H1 (cell line): ENCODE measurements around the gene PEX14. TPM values are rescaled to one million over a fixed set of nuclear protein-coding genes. Genes with fewer than 3 reads are reported as not detected.

Source experiments
- CTCF ChIA-PET: fragments of 300-600 bp; sonication (Branson Sonifier 250); formaldehyde crosslinking; loops from one replicate; lab custom pipeline; 2021; ENCODE audit not compliant: partially characterized antibody; lab: Charles Lee
- POLR2A ChIA-PET: fragments of 300-600 bp; sonication (Branson Sonifier 250); formaldehyde crosslinking; loops from one replicate; lab custom pipeline; 2021; ENCODE audit warnings: inconsistent platforms; ENCODE audit not compliant: partially characterized antibody; lab: Charles Lee
- DNase-seq, 2 experiments: peaks; one replicate each; pipeline versions ENCODE4 v3.0.0 to v3.0.0-alpha.2; 2010 to 2022; ENCODE audit warnings: low spot score in 2 of 2, low read depth in 1 of 2, mixed read lengths in 1 of 2
- FAIRE-seq: peaks from 2 replicates; lab custom pipeline; 2011; peaks lifted over from hg19 to GRCh38; lab: Jason Lieb, UNC
- H2AFZ ChIP-seq: 2 replicates; pipeline ENCODE4 v1.8.1; 2012; ENCODE audit warnings: low read length, inconsistent platforms
- H2AK5ac ChIP-seq: 2 replicates; pipeline ENCODE4 v1.6.1; 2013; ENCODE audit warnings: low read depth, low read length
- H2BK120ac ChIP-seq: replicated peaks from 2 replicates; pipeline ENCODE3; 2013; ENCODE audit warnings: low read depth, low read length, inconsistent platforms
- H2BK12ac ChIP-seq: 2 replicates; pipeline ENCODE4 v1.6.1; 2013; ENCODE audit warnings: low read depth, low read length
- H2BK15ac ChIP-seq: 2 replicates; pipeline ENCODE4 v1.6.1; 2013; ENCODE audit warnings: low read length
- H2BK20ac ChIP-seq: 2 replicates; pipeline ENCODE4 v1.6.1; 2013; ENCODE audit warnings: low read length
- H2BK5ac ChIP-seq: 2 replicates; pipeline ENCODE4 v1.6.1; 2013; ENCODE audit warnings: low read depth, low read length
- H3K14ac ChIP-seq: 2 replicates; pipeline ENCODE4 v1.6.1; 2013; ENCODE audit warnings: inconsistent platforms; ENCODE audit not compliant: insufficient read length
- H3K18ac ChIP-seq: 2 replicates; pipeline ENCODE4 v1.6.1; 2013; ENCODE audit warnings: low read length; ENCODE audit errors: extremely low read depth
- H3K23ac ChIP-seq: 2 replicates; pipeline ENCODE4 v1.6.1; 2013; ENCODE audit warnings: inconsistent platforms; ENCODE audit not compliant: insufficient read length
- H3K23me2 ChIP-seq: 2 replicates; pipeline ENCODE4 v1.6.1; 2013; ENCODE audit warnings: low read depth, low read length
- H3K27ac ChIP-seq: 2 replicates; pipeline ENCODE4 v1.6.1; 2011; ENCODE audit warnings: low read depth, low read length, inconsistent platforms
- H3K27me3 ChIP-seq, 4 experiments: replicated peaks in 1 of 4; 1 replicate in 1 of 4; 2 replicates in 3 of 4; pipeline versions ENCODE4 v1.6.1 to v1.8.1; 2011 to 2013; ENCODE audit warnings: low read length in 3 of 4, mild to moderate bottlenecking in 3 of 4, inconsistent platforms in 2 of 4, mixed read lengths in 2 of 4, moderate library complexity in 1 of 4; ENCODE audit not compliant: control insufficient read depth in 3 of 4, insufficient read depth in 3 of 4; ENCODE audit errors: extremely low read depth in 1 of 4
- H3K36me3 ChIP-seq, 4 experiments: 2 replicates each; pipeline versions ENCODE4 v1.6.1 to v1.8.1; 2011 to 2013; ENCODE audit warnings: mild to moderate bottlenecking in 4 of 4, low read length in 3 of 4, moderate library complexity in 2 of 4, control low read depth in 1 of 4, inconsistent platforms in 1 of 4; ENCODE audit not compliant: insufficient read depth in 4 of 4, control insufficient read depth in 2 of 4
- H3K4ac ChIP-seq: replicated peaks from 2 replicates; pipeline ENCODE3; 2013; ENCODE audit warnings: low read length, low read depth, mixed read lengths, inconsistent platforms; ENCODE audit not compliant: insufficient read length
- H3K4me1 ChIP-seq, 4 experiments: replicated peaks in 1 of 4; 1 replicate in 1 of 4; 2 replicates in 3 of 4; pipeline versions ENCODE4 v1.6.1 to v1.8.1; 2011 to 2013; ENCODE audit warnings: low read length in 3 of 4, inconsistent platforms in 2 of 4, mixed read lengths in 1 of 4; ENCODE audit not compliant: insufficient read depth in 4 of 4, control insufficient read depth in 3 of 4
- H3K4me2 ChIP-seq, 2 experiments: 2 replicates each; pipeline versions ENCODE4 v1.6.1 to v1.8.1; 2011 to 2013; ENCODE audit warnings: low read depth in 2 of 2, low read length in 2 of 2, control low read depth in 1 of 2, inconsistent platforms in 1 of 2, mild to moderate bottlenecking in 1 of 2; ENCODE audit not compliant: insufficient read depth in 1 of 2
- H3K4me3 ChIP-seq, 4 experiments: fragments of 200-600, 300-600 bp in 1 of 4; sonication (generic), shearing (Covaris generic), sonication (Bioruptor Twin) in 1 of 4; 2 replicates each; pipeline versions ENCODE4 v1.5.1 to v1.8.1; 2011 to 2016; ENCODE audit warnings: low read length in 4 of 4, low read depth in 3 of 4, control low read depth in 2 of 4, inconsistent platforms in 2 of 4, mild to moderate bottlenecking in 2 of 4, mixed read lengths in 1 of 4, moderate library complexity in 1 of 4; ENCODE audit not compliant: insufficient read depth in 2 of 4; ENCODE audit errors: extremely low read depth in 1 of 4
- H3K56ac ChIP-seq: replicated peaks from 2 replicates; pipeline ENCODE3; 2013; ENCODE audit warnings: low read depth, mild to moderate bottlenecking, mixed read lengths, low read length, inconsistent platforms; ENCODE audit not compliant: insufficient read length
- H3K79me1 ChIP-seq: 2 replicates; pipeline ENCODE4 v1.6.1; 2013; ENCODE audit warnings: low read depth, low read length, control low read depth
- H3K79me2 ChIP-seq, 2 experiments: 2 replicates each; pipeline versions ENCODE4 v1.6.1 to v1.8.1; 2012 to 2013; ENCODE audit warnings: low read length in 2 of 2, mild to moderate bottlenecking in 2 of 2, inconsistent platforms in 1 of 2; ENCODE audit not compliant: insufficient read depth in 2 of 2, control insufficient read depth in 1 of 2
- H3K9ac ChIP-seq, 4 experiments: replicated peaks in 1 of 4; 1 replicate in 1 of 4; 2 replicates in 3 of 4; pipeline versions ENCODE4 v1.6.1 to v1.8.1; 2011 to 2013; ENCODE audit warnings: low read depth in 3 of 4, low read length in 3 of 4, control low read depth in 2 of 4, mild to moderate bottlenecking in 2 of 4, moderate library complexity in 2 of 4, inconsistent platforms in 1 of 4; ENCODE audit errors: extremely low read depth in 1 of 4
- H3K9me3 ChIP-seq, 2 experiments: 2 replicates each; pipeline versions ENCODE4 v1.6.1 to v1.8.1; 2012 to 2013; ENCODE audit warnings: mild to moderate bottlenecking in 2 of 2, moderate library complexity in 2 of 2, control low read depth in 1 of 2, inconsistent platforms in 1 of 2, low read depth in 1 of 2, low read length in 1 of 2, mixed read lengths in 1 of 2; ENCODE audit not compliant: insufficient read depth in 2 of 2
- H4K20me1 ChIP-seq, 2 experiments: replicated peaks in 1 of 2; 2 replicates each; pipeline versions ENCODE3 to v1.8.1; 2011 to 2013; ENCODE audit warnings: inconsistent platforms in 2 of 2, low read length in 2 of 2, mild to moderate bottlenecking in 1 of 2; ENCODE audit not compliant: insufficient read depth in 2 of 2, control insufficient read depth in 1 of 2
- H4K5ac ChIP-seq: 2 replicates; pipeline ENCODE4 v1.6.1; 2013; ENCODE audit warnings: low read length, low read depth, mixed read lengths, inconsistent platforms; ENCODE audit not compliant: insufficient read length
- H4K8ac ChIP-seq: 2 replicates; pipeline ENCODE4 v1.8.0; 2013; ENCODE audit warnings: mild to moderate bottlenecking, moderate library complexity, low read length, inconsistent platforms; ENCODE audit not compliant: insufficient read depth; ENCODE audit errors: extremely low read depth
- H4K91ac ChIP-seq: replicated peaks from 2 replicates; pipeline ENCODE3; 2013; ENCODE audit warnings: low read length, mixed read lengths, inconsistent platforms; ENCODE audit not compliant: insufficient read length
- CEBPB ChIP-seq: IDR thresholded peaks from 2 replicates; pipeline ENCODE4 v1.6.1; 2012; ENCODE audit warnings: low read depth, low read length
- GABPA ChIP-seq: IDR thresholded peaks from 2 replicates; pipeline ENCODE4 v1.6.1; 2011; ENCODE audit warnings: mild to moderate bottlenecking, low read length, moderate library complexity, borderline replicate concordance; ENCODE audit not compliant: insufficient read depth
- HDAC2 ChIP-seq, 2 experiments: fragments of 300-600 bp in 1 of 2; sonication (generic) in 1 of 2; IDR thresholded peaks; 2 replicates each; pipeline ENCODE4 v1.6.1; 2011 to 2012; ENCODE audit warnings: low read depth in 2 of 2, low read length in 2 of 2, mild to moderate bottlenecking in 2 of 2, moderate library complexity in 2 of 2, borderline replicate concordance in 1 of 2, inconsistent platforms in 1 of 2
- KDM1A ChIP-seq: fragments of 200-600, 300-600 bp; sonication (generic); IDR thresholded peaks from 2 replicates; pipeline ENCODE4 v1.7.1; 2016; ENCODE audit warnings: mild to moderate bottlenecking, low read length, borderline replicate concordance
- KDM4A ChIP-seq: IDR thresholded peaks from one replicate; pipeline ENCODE4 v1.7.1; 2012; ENCODE audit warnings: low read depth, mild to moderate bottlenecking, moderate library complexity, low read length, inconsistent platforms; ENCODE audit not compliant: severe bottlenecking
- PHF8 ChIP-seq: fragments of 200-600 bp; sonication (generic); conservative IDR thresholded peaks from 2 replicates; pipeline ENCODE4 v1.7.1; 2012; ENCODE audit warnings: low read depth, mild to moderate bottlenecking, inconsistent platforms, low read length, moderate library complexity
- RFX5 ChIP-seq: IDR thresholded peaks from 2 replicates; pipeline ENCODE4 v1.6.1; 2011; ENCODE audit warnings: low read depth, low read length, improper control_type of control experiment, borderline replicate concordance
- SP2 ChIP-seq: IDR thresholded peaks from 2 replicates; pipeline ENCODE4 v1.6.1; 2012; ENCODE audit warnings: mild to moderate bottlenecking, low read length, inconsistent platforms
- SP4 ChIP-seq: IDR thresholded peaks from 2 replicates; pipeline ENCODE4 v1.6.1; 2012; ENCODE audit warnings: low read length, inconsistent platforms
- SUZ12 ChIP-seq: fragments of 200-600 bp; sonication (generic); IDR thresholded peaks from 2 replicates; pipeline ENCODE4 v1.6.1; 2012; ENCODE audit warnings: mild to moderate bottlenecking, inconsistent platforms, low read length, moderate library complexity, mixed read lengths
- WGBS, 2 experiments: shearing (Covaris generic) in 1 of 2; methylation state at CpG; one replicate each; pipeline versions ENCODE4 v1.1.6 to v1.1.7; 2013 to 2015; ENCODE audit warnings: low lambda C conversion rate in 2 of 2, mixed read lengths in 2 of 2, inconsistent platforms in 1 of 2, low coverage in 1 of 2, missing lambda C conversion rate in 1 of 2; ENCODE audit not compliant: insufficient replicate concordance in 2 of 2, insufficient coverage in 1 of 2, insufficient read length in 1 of 2; ENCODE audit errors: extremely low coverage in 1 of 2, missing lambda C conversion rate in 1 of 2; 5-methylcytosine and 5-hydroxymethylcytosine counted together
- polyA plus RNA-seq, 7 experiments: library from polyadenylated mRNA; depleted of rRNA in 3 of 7; stranded (reverse) in 5 of 7; unstranded in 2 of 7; fragments of >200 nt in 5 of 7; fragments of 200-250 nt in 2 of 7; gene quantifications; 1 replicate in 5 of 7; 2 replicates in 1 of 7; 4 replicates in 1 of 7; pipeline versions ENCODE4 v1.2.1 to v1.2.3, GENCODE V29; 2011 to 2013; ENCODE audit warnings: missing spikeins in 2 of 7, mixed read lengths in 2 of 7
- total RNA-seq: library from RNA; stranded (reverse); fragmentation: NEBNext Ultra II Directional; extraction: Animal tissue kit (Norgen Biotek cat#: 25700); gene quantifications from 2 replicates; pipeline ENCODE4 v1.2.1, GENCODE V29; 2021
- TF ChIP-seq, protein P1 (sequence below): IDR thresholded peaks from 2 replicates; pipeline ENCODE4 v1.6.1; 2011; ENCODE audit warnings: low read length, improper control_type of control experiment

The PEX14 gene
- total and polyA plus RNA-seq, 2 of the 8 experiments (the other 6 are each of a cell fraction or from before 2014, with no cell fraction given): 13.0 to 19.8 TPM

DNA sequence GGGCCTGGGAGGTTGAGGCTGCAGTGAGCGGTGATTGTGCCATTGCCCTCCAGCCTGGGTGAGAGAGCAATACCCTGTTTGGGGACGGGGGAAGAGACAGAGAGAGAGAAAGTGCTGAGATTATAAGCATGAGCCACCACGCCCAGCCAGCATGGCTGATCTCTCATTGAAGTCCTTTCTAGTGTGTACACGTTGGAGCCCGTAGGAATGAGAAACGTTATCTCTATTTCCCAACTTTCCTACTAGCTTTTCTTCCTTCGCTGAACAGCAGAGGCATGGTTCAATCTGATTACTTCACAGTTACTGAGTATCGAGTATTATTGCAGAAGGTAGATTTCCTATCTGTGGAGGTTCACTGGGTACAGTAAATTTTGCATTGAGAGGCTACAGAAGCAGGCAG lies 4.5 kb downstream of the PEX14 start:
- Histone ChIP-seq H2BK120ac (no peak overlapping the region), H4K5ac (no peak overlapping the region), H3K56ac (no peak overlapping the region), H3K79me2 (peaks cover 4 to 46% of the 10 kb centered on the region in 2 experiments; a peak in 3 of 4 replicates), H2BK20ac (no peak overlapping the region), H3K14ac (no peak overlapping the region), H3K23ac (no peak overlapping the region), H3K9me3 (no peaks in the 10 kb centered on the region), H4K20me1 (peaks cover 0 to 3% of the 10 kb centered on the region in 2 experiments), H2BK5ac (no peak overlapping the region), H3K36me3 (no peaks in the 10 kb centered on the region), H3K23me2 (no peaks in the 10 kb centered on the region), H4K91ac (no peak overlapping the region), H3K4ac (no peak overlapping the region), H3K79me1 (peaks cover 11% of the 10 kb centered on the region; the same call in 1 of the 2 replicates), H3K27me3 (no peaks in the 10 kb centered on the region), H2AFZ (no peak overlapping the region), H2AK5ac (no peak overlapping the region), H2BK15ac (no peak overlapping the region), H3K4me2 (no peak overlapping the region), H4K8ac (no peak overlapping the region), H2BK12ac (no peak overlapping the region), H3K4me1 (no peaks in the 10 kb centered on the region; a peak in 2 of 7 replicates), H3K4me3 (no peak overlapping the region), H3K18ac (no peak overlapping the region), H3K27ac (no peak overlapping the region), H3K9ac (no peak overlapping the region)
- ChIA-PET CTCF (interaction anchor here (1.0 to 4.4 kb wide), 3 partner anchors 11 to 481 kb away, joined by 4 to 23 read pairs (median 9); no protein-coding TSS in a partner anchor), POLR2A (interaction anchor here (1.2 to 1.6 kb wide), 4 partner anchors 10 to 23 kb away, joined by 3 to 5 read pairs (median 4); no protein-coding TSS in a partner anchor)
- FAIRE-seq (no peak), DNase-seq (no peak)
- WGBS, 2 experiments: 81% methylated on average over 8 of the region's 8 CpGs; no CpG with 5 or more reads in 1 of the 2 experiments
- TF ChIP-seq PHF8 (no peak), GABPA (no peak), SP2 (no peak), HDAC2 (IDR thresholded peaks at IDR 0.05; ENCODE audit: borderline replicate concordance in 1 of 2, low read depth in 2 of 2, low read length in 2 of 2) (no peak), CEBPB (no peak), SP4 (no peak), KDM1A (no peak), RFX5 (no peak), KDM4A (no peak), SUZ12 (no peak)
- TF ChIP-seq, protein P1, sequence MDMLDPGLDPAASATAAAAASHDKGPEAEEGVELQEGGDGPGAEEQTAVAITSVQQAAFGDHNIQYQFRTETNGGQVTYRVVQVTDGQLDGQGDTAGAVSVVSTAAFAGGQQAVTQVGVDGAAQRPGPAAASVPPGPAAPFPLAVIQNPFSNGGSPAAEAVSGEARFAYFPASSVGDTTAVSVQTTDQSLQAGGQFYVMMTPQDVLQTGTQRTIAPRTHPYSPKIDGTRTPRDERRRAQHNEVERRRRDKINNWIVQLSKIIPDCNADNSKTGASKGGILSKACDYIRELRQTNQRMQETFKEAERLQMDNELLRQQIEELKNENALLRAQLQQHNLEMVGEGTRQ: no peak
